MM.1S (cell line): ENCODE results near the gene GMPPA.
A peak's percentile ranks its signal among the peaks of the same experiment; 100 is the strongest.

Experiments
- EZH2 ChIP-seq: fragments of 300-600 bp; sonication (generic); optimal IDR thresholded peaks from 2 replicates; pipeline ENCODE3; 2017; ENCODE audit warnings: low read depth, mild to moderate bottlenecking, antibody characterized with exemption, low read length, mixed read lengths
- EZH2phosphoT487 ChIP-seq: fragments of 300-600 bp; sonication (generic); IDR thresholded peaks from 2 replicates; pipeline ENCODE4 v1.6.1; 2018; ENCODE audit warnings: antibody characterized with exemption, low read length
- TF ChIP-seq, protein P1 (sequence below): fragments of 300-600 bp; sonication (generic); IDR thresholded peaks from 2 replicates; pipeline ENCODE4 v1.5.1; 2016; ENCODE audit warnings: antibody characterized with exemption, low read length, mixed read lengths

DNA sequence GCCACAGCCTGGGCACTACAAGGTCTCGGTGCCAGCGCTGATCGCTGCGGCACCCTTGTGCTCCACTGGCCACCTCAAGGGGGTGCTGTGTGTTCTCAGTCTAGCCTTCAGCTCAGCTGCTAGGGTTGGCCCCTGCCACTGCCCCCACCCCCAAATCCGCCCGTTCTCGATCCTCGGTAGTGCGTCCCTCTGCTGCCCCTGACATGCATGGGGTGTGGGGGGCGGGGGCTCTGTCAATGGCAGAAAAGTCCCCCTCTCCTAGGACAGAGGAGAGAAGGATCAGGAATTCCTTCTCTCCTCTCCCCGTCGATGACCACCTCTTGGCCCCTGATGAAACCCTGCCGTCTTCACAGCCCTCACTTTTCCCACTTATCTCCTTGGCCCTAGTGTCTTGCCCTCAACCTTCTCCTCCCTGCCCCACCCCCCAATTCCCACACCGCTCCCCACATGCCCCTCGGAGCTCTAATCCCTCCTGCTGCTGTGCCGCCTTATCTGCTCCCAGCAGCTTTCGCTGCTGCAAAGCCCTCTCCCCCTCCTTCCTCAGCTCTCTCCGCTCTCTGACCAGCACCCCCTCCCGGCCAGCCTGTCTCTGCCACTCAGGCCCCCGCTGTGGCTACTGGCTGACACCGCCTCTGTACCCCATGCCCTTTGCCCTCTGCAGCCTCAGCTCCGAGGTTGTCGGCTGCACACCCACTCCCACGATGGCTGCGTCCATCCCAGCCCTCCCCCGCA lies 11.3 kb downstream of the GMPPA start:
- TF ChIP-seq, protein P1, sequence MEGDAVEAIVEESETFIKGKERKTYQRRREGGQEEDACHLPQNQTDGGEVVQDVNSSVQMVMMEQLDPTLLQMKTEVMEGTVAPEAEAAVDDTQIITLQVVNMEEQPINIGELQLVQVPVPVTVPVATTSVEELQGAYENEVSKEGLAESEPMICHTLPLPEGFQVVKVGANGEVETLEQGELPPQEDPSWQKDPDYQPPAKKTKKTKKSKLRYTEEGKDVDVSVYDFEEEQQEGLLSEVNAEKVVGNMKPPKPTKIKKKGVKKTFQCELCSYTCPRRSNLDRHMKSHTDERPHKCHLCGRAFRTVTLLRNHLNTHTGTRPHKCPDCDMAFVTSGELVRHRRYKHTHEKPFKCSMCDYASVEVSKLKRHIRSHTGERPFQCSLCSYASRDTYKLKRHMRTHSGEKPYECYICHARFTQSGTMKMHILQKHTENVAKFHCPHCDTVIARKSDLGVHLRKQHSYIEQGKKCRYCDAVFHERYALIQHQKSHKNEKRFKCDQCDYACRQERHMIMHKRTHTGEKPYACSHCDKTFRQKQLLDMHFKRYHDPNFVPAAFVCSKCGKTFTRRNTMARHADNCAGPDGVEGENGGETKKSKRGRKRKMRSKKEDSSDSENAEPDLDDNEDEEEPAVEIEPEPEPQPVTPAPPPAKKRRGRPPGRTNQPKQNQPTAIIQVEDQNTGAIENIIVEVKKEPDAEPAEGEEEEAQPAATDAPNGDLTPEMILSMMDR, result peak; percentile 57
- TF ChIP-seq EZH2phosphoT487, result no peak
- TF ChIP-seq EZH2, result no peak
